Measurements from ENCODE around the gene MAD1L1. TPM values are rescaled to one million over a fixed set of nuclear protein-coding genes. Genes with fewer than 3 reads are reported as not detected.

Gene MAD1L1
- total RNA-seq, 2 experiments from 2014 or later, result 40.0 to 44.7 TPM

GRCh38 chr7:2199956-2200583, 32.7 kb downstream of the MAD1L1 start:
- H3K36me3 Mint-ChIP-seq (ENCODE audit: low read depth), result peaks cover 24% of the 10 kb centered on the region
- intact Hi-C loops (cut with micrococcal nuclease), result no loop called here
- H3K9me3 Mint-ChIP-seq, result peaks cover 2% of the 10 kb centered on the region
- ChIA-PET CTCF (interaction anchor here (1.1 kb wide), 1 partner anchor 18 kb away, joined by 3 read pairs; no protein-coding TSS in a partner anchor), POLR2A (no interaction called here)
- TF ChIP-seq CTCF (IDR thresholded peaks at IDR 0.05), result no peak
- DNase-seq (no peak), ATAC-seq (no peak)
- no peak overlapping the region for H3K4me3 Mint-ChIP-seq
- no peaks in the 10 kb centered on the region for H3K27me3 Mint-ChIP-seq
- no peak overlapping the region for H3K27ac Mint-ChIP-seq
- H3K4me1 Mint-ChIP-seq (ENCODE audit: low read depth), result peaks cover 4% of the 10 kb centered on the region

GRCh38 chr7:2199528-2199927, 33.2 kb downstream of the MAD1L1 start:
- intact Hi-C loops (cut with micrococcal nuclease), result no loop called here
- Mint-ChIP-seq H3K36me3 (ENCODE audit: low read depth) (peaks cover 25% of the 10 kb centered on the region), H3K27me3 (no peaks in the 10 kb centered on the region), H3K27ac (no peak overlapping the region), H3K4me1 (ENCODE audit: low read depth) (peaks cover 4% of the 10 kb centered on the region), H3K9me3 (peaks cover 2% of the 10 kb centered on the region), H3K4me3 (no peak overlapping the region)
- TF ChIP-seq CTCF (IDR thresholded peaks at IDR 0.05), result no peak
- DNase-seq, result no peak
- ATAC-seq, result no peak
- CTCF ChIA-PET, result no interaction called here
- POLR2A ChIA-PET, result no interaction called here

GRCh38 chr7:2198760-2199159, 34.0 kb downstream of the MAD1L1 start:
- ATAC-seq (no peak), DNase-seq (no peak)
- TF ChIP-seq CTCF (IDR thresholded peaks at IDR 0.05), result no peak
- CTCF ChIA-PET, result no interaction called here
- Mint-ChIP-seq H3K9me3 (peaks cover 2% of the 10 kb centered on the region), H3K36me3 (ENCODE audit: low read depth) (peaks cover 25% of the 10 kb centered on the region), H3K27me3 (no peaks in the 10 kb centered on the region), H3K27ac (no peak overlapping the region), H3K4me3 (no peak overlapping the region), H3K4me1 (ENCODE audit: low read depth) (peaks cover 4% of the 10 kb centered on the region)
- intact Hi-C loops (cut with micrococcal nuclease), result no loop called here
- POLR2A ChIA-PET, result no interaction called here

- no peak for TF ChIP-seq CTCF (IDR thresholded peaks at IDR 0.05)
- ATAC-seq (no peak), DNase-seq (no peak)
- no peak overlapping the region for H3K4me3 Mint-ChIP-seq
- H3K9me3 Mint-ChIP-seq, result peaks cover 2% of the 10 kb centered on the region
- CTCF ChIA-PET, result no interaction called here
- POLR2A ChIA-PET, result no interaction called here
- H3K27me3 Mint-ChIP-seq, result no peaks in the 10 kb centered on the region
- no peak overlapping the region for H3K27ac Mint-ChIP-seq
- H3K36me3 Mint-ChIP-seq (ENCODE audit: low read depth), result peaks cover 25% of the 10 kb centered on the region
- intact Hi-C loops (cut with micrococcal nuclease), result no loop called here
- peaks cover 4% of the 10 kb centered on the region for H3K4me1 Mint-ChIP-seq (ENCODE audit: low read depth)
Observed at GRCh38 chr7:2198206-2198605, 34.5 kb downstream of the MAD1L1 start.

GRCh38 chr7:2197436-2198155, 35.1 kb downstream of the MAD1L1 start:
- Mint-ChIP-seq H3K4me1 (ENCODE audit: low read depth) (peaks cover 4% of the 10 kb centered on the region), H3K27me3 (no peaks in the 10 kb centered on the region), H3K27ac (no peak overlapping the region), H3K9me3 (peaks cover 2% of the 10 kb centered on the region), H3K4me3 (no peak overlapping the region), H3K36me3 (ENCODE audit: low read depth) (peaks cover 25% of the 10 kb centered on the region)
- intact Hi-C loops (cut with micrococcal nuclease), result no loop called here
- ChIA-PET CTCF (no interaction called here), POLR2A (no interaction called here)
- no peak for TF ChIP-seq CTCF (IDR thresholded peaks at IDR 0.05)
- ATAC-seq (no peak), DNase-seq (no peak)

All from activated CD8-positive, alpha-beta T cell treated with anti-CD3 and anti-CD28 coated beads for 36 hours (primary cell).